ENCODE measurements around the gene GART. TPM values are rescaled to one million over a fixed set of nuclear protein-coding genes. Genes with fewer than 3 reads are reported as not detected.

GART gene
- total RNA-seq, 1 experiment from 2014 or later, result 241 TPM

DNA sequence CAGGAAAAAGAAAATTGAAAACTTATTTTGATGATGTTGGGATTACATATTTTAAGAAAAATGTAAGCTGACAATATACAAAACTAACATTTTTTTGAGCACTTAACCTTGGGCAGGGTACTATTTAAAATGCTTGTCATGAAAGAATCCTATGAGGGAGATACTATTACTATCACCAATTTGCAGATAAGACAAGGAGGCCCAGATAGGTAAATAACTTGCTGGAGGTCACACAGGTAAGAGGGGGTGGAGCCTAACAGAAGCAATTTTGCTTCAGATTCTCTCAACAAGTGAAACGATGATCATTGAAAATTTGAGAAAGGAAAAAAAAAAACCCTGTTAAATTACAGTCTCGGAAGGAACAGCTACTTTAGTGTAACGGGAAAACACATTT lies 1.2 kb downstream of the GART start:
- peaks cover 28% of the 10 kb centered on the region; the same call in 1 of the 2 replicates for H4K20me1 ChIP-seq (ENCODE audit: insufficient read depth)
- peaks cover 15 to 19% of the 10 kb centered on the region in 2 experiments for H3K4me1 ChIP-seq (ENCODE audit: control insufficient read depth in 1 of 2, insufficient read depth in 2 of 2, low read length in 2 of 2)
- TF ChIP-seq SRF (IDR thresholded peaks at IDR 0.05; ENCODE audit: low read depth), result no peak
- TF ChIP-seq EGR1 (IDR thresholded peaks at IDR 0.05; ENCODE audit: low read depth), result no peak
- TF ChIP-seq POLR2AphosphoS5 (IDR thresholded peaks at IDR 0.05; ENCODE audit: low read depth, low read length), result 0 out of 2 replicates have a peak, but pooled peaks have one; percentile 20
- ChIA-PET POLR2A (no interaction called here), RAD21 (ENCODE audit: low non-redundant PET in 1 of 2, low total read pairs in 2 of 2, uncharacterized antibody in 2 of 2, unreplicated experiment in 2 of 2) (no interaction called here), CTCF (no interaction called here)
- H3K27ac ChIP-seq (ENCODE audit: low read depth, low read length), result peak overlapping the region; percentile 98; the same call in 1 of the 2 replicates
- no peaks in the 10 kb centered on the region for H3K27me3 ChIP-seq (ENCODE audit: insufficient read depth, low read length)
- intact Hi-C loops (cut with micrococcal nuclease), result loop anchor here (5.0 kb wide), 1 partner anchor 102 kb away; the partner anchor contains the start of genes CRYZL1 and ITSN1
- H3K79me2 ChIP-seq (ENCODE audit: insufficient read depth, low read length), result peaks cover 90% of the 10 kb centered on the region
- peak overlapping the region; percentile 92 for H3K4me2 ChIP-seq (ENCODE audit: low read length)
- DNase-seq (ENCODE audit: low read depth, low spot score) (no peak), ATAC-seq (no peak)
- H2AFZ ChIP-seq (ENCODE audit: low read depth, low read length, poor library complexity, severe bottlenecking), result no peak overlapping the region
- peak overlapping the region; percentile 89 for H3K9ac ChIP-seq (ENCODE audit: low read length)
- H3K9me3 ChIP-seq (ENCODE audit: control insufficient read depth in 1 of 2, insufficient read depth in 1 of 2, low read depth in 1 of 2, low read length in 2 of 2), result no peaks in the 10 kb centered on the region
- peaks cover 27 to 49% of the 10 kb centered on the region in 2 experiments for H3K36me3 ChIP-seq (ENCODE audit: control insufficient read depth in 1 of 2, insufficient read depth in 2 of 2, low read length in 2 of 2)
- no peaks in the 10 kb centered on the region for H3K9me2 ChIP-seq (ENCODE audit: insufficient read depth)
- H3K4me3 ChIP-seq (replicated peaks in 1 of 2; ENCODE audit: low read depth in 1 of 2, low read length in 2 of 2), result peak overlapping the region; percentile 87 to 91
- no TSS peak for BruUV-seq (replicated peaks)

DNA sequence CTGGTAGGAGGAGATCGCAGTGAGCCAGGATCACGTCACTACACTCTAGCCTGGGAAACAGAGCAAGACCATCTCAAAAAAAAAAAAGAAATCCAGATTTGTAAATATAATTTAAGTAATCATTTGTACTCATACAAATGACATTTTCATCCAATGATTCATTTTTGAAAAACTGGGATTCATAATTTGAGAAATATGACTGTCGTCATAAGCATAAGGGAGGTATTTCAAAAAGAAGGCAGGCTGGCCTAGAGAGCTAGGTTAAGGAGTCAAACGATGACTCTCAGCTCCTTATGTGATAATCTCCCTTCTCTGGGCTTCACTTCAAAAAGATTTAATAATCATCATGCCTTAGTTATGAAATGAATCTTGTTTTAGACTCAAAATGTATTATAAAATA lies 2.3 kb downstream of the GART start:
- H4K20me1 ChIP-seq (ENCODE audit: insufficient read depth), result peaks cover 19% of the 10 kb centered on the region; the same call in 1 of the 2 replicates
- intact Hi-C loops (cut with micrococcal nuclease), result loop anchor here (5.0 kb wide), 1 partner anchor 103 kb away; the partner anchor contains the start of genes CRYZL1 and ITSN1
- H3K9me2 ChIP-seq (ENCODE audit: insufficient read depth), result no peaks in the 10 kb centered on the region
- DNase-seq (ENCODE audit: low read depth, low spot score) (no peak), ATAC-seq (no peak)
- no peak overlapping the region for H3K27ac ChIP-seq (ENCODE audit: low read depth, low read length)
- no peaks in the 10 kb centered on the region for H3K9me3 ChIP-seq (ENCODE audit: control insufficient read depth in 1 of 2, insufficient read depth in 1 of 2, low read depth in 1 of 2, low read length in 2 of 2)
- POLR2A ChIA-PET, result no interaction called here
- CTCF ChIA-PET, result no interaction called here
- no peaks in the 10 kb centered on the region for H3K27me3 ChIP-seq (ENCODE audit: insufficient read depth, low read length)
- RAD21 ChIA-PET (ENCODE audit: low non-redundant PET in 1 of 2, low total read pairs in 2 of 2, uncharacterized antibody in 2 of 2, unreplicated experiment in 2 of 2), result no interaction called here
- H3K36me3 ChIP-seq (ENCODE audit: control insufficient read depth in 1 of 2, insufficient read depth in 2 of 2, low read length in 2 of 2), result peaks cover 36 to 60% of the 10 kb centered on the region in 2 experiments
- no peak overlapping the region for H3K9ac ChIP-seq (ENCODE audit: low read length)
- peaks cover 11 to 15% of the 10 kb centered on the region in 2 experiments; a peak in 3 of 4 replicates for H3K4me1 ChIP-seq (ENCODE audit: control insufficient read depth in 1 of 2, insufficient read depth in 2 of 2, low read length in 2 of 2)
- H3K79me2 ChIP-seq (ENCODE audit: insufficient read depth, low read length), result peaks cover 90% of the 10 kb centered on the region
- H3K4me2 ChIP-seq (ENCODE audit: low read length), result no peak overlapping the region
- BruUV-seq (replicated peaks), result no TSS peak
- no peak overlapping the region for H2AFZ ChIP-seq (ENCODE audit: low read depth, low read length, poor library complexity, severe bottlenecking)
- no peak overlapping the region for H3K4me3 ChIP-seq (replicated peaks in 1 of 2; ENCODE audit: low read depth in 1 of 2, low read length in 2 of 2)
- TF ChIP-seq EGR1 (IDR thresholded peaks at IDR 0.05; ENCODE audit: low read depth), result no peak
- TF ChIP-seq SIN3A (IDR thresholded peaks at IDR 0.05; ENCODE audit: low read depth), result no peak
- TF ChIP-seq SRF (IDR thresholded peaks at IDR 0.05; ENCODE audit: low read depth), result no peak

All from HCT116 (cell line).